22Rv1 (cell line): Measurements from ENCODE around the gene SEC14L2.

Source experiments
- H3K27ac ChIP-seq: fragments of 450-650 bp; 2 replicates; pipeline ENCODE4 v1.5.1; 2017
- ZFX ChIP-seq: fragments of 450-650 bp; IDR thresholded peaks from 2 replicates; pipeline ENCODE4 v1.6.1; 2017; ENCODE audit warnings: antibody characterized with exemption, borderline replicate concordance
- TF ChIP-seq, protein P1 (sequence below): fragments of 450-650 bp; IDR thresholded peaks from 2 replicates; pipeline ENCODE4 v1.5.1; 2017; ENCODE audit warnings: mild to moderate bottlenecking

The SEC14L2 gene

GRCh38 chr22:30406400-30406799 is 9.6 kb downstream of the SEC14L2 start:
- no peak for TF ChIP-seq ZFX
- TF ChIP-seq, protein P1, sequence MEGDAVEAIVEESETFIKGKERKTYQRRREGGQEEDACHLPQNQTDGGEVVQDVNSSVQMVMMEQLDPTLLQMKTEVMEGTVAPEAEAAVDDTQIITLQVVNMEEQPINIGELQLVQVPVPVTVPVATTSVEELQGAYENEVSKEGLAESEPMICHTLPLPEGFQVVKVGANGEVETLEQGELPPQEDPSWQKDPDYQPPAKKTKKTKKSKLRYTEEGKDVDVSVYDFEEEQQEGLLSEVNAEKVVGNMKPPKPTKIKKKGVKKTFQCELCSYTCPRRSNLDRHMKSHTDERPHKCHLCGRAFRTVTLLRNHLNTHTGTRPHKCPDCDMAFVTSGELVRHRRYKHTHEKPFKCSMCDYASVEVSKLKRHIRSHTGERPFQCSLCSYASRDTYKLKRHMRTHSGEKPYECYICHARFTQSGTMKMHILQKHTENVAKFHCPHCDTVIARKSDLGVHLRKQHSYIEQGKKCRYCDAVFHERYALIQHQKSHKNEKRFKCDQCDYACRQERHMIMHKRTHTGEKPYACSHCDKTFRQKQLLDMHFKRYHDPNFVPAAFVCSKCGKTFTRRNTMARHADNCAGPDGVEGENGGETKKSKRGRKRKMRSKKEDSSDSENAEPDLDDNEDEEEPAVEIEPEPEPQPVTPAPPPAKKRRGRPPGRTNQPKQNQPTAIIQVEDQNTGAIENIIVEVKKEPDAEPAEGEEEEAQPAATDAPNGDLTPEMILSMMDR = no peak
- no peak overlapping the region for H3K27ac ChIP-seq

DNA sequence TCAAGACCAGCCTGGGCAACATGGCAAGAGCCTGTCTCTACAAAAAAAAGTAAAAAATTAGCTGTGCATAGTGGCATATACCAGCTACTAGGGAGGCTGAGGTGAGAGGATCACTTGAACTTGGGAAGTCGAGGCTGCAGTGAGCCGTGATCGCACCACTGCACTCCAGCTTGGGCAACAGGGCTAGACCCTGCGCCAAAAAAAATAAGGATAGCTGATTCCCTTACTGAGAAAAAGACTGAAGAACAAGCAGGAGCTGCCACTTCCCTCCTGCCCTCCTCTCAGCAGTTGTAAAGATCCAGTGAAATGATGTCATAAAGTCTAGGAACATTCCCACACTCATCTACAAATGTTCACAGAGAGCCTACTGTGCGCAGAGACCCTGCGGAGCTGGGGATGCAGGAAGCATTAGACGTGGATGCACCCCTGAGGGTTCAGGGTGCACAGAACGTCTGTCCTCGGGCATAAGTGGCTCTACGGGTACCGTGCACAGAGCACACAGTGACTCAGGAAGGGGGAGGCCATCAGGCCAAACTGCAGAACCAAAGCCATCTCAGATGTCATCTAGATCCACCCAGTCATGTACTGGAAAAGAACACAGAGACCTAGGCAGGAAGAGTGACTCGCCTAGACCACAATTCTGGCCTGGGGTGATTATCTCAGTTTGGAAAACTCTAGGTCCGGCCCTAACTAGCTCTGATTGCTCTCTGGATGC is 11.7 kb downstream of the SEC14L2 start:
- no peak overlapping the region for H3K27ac ChIP-seq
- TF ChIP-seq, protein P1 = no peak
- no peak for TF ChIP-seq ZFX

GRCh38 chr22:30411780-30412179 is 15.0 kb downstream of the SEC14L2 start:
- H3K27ac ChIP-seq = no peak overlapping the region
- TF ChIP-seq, protein P1 = no peak
- no peak for TF ChIP-seq ZFX

DNA sequence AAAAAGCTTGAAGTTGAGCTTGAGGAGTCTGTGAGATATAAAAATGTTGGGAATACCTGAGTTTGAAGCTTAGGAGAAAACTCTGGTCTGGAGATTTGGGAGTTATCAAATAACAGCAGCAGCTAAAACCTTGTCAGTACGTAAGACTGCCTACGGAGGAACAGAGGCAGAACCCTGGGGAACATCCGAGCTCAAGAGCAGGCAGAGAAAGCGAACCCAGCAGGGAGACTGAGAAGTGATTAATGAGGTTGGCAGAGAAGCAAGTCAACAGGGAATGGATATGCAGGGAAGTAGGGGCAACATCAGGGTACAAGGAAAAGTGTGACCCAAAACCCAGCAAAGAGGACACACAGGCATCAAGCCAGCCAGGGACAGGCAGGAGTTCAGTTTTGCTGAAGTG is 16.2 kb downstream of the SEC14L2 start:
- TF ChIP-seq ZFX = no peak
- TF ChIP-seq, protein P1 = no peak
- H3K27ac ChIP-seq = no peak overlapping the region

DNA sequence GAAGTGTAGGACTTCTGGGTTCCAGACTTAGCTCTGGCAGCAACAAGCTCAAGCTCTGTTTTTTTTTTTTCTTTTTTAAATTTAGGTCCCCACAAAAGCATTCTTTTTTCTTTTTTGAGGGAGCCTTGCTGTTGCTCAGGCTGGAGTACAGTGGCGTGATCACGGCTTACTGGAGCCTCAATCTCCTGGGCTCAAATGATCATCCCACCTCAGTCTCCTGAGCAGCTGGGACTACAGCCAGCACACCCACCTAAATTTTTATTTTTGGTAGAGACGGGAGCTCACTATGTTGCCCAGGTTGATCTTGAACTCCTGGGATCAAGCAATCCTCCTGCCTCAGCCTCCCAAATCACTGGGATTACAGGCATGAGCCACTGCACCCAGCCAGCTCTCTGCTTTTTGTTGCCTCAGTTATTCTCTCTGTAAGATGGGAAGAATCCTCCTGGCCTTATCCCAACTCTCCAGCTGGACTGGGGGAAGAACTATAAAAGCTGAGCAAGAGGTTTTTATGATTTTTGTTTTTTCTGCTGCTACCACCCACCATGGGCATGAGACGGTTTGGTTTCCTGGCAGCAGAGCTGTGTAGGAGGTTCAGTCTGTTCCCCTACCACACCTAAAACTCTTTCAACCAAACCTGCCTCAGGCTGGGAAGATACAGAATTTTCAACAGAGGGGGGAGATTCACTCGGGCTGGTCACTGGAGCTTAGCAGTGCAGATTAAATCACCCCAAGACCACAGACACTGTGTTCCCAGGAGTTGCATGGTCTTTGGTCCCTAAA is 17.1 kb downstream of the SEC14L2 start:
- H3K27ac ChIP-seq = no peak overlapping the region

GRCh38 chr22:30414525-30415047 is 17.8 kb downstream of the SEC14L2 start:
- H3K27ac ChIP-seq = no peak overlapping the region
- TF ChIP-seq, protein P1 = no peak
- TF ChIP-seq ZFX = no peak

More for the DNA sequence above, 17.1 kb downstream of the SEC14L2 start:
- TF ChIP-seq, protein P1 = no peak
- TF ChIP-seq ZFX = no peak

DNA sequence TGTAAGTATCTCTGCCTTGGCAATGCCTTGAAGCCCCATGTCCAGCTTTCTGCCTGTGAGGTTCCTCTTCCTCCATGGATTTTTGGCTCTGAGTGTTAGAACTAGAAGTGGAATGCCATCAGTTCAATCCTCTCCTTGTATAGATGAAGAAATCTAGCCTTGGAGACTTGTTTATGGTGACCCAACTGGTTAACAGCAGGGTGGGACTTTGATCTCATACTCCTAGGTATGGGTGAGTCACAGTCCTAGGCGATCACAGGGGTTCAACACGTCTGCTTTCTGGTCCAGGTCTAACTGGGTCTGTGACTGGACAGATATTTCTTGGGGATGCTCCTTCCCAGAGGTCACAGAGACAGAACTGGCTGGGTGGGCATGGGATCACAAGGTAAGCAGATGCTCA is 19.6 kb downstream of the SEC14L2 start:
- TF ChIP-seq, protein P1 = no peak
- no peak for TF ChIP-seq ZFX
- no peak overlapping the region for H3K27ac ChIP-seq
